DND-41 (cell line): ENCODE data around the gene ALDH1L1.

ENCODE experiments used
- CTCF ChIP-seq: IDR thresholded peaks from 2 replicates; pipeline ENCODE4 v1.5.1; 2012; ENCODE audit warnings: borderline replicate concordance, low read length, moderate library complexity, mild to moderate bottlenecking; ENCODE audit not compliant: poor library complexity, severe bottlenecking; ENCODE audit errors: extremely low read depth
- EZH2 ChIP-seq: IDR thresholded peaks from 3 replicates; pipeline ENCODE4 v1.6.1; 2012; ENCODE audit warnings: borderline replicate concordance, low read depth, mild to moderate bottlenecking, moderate library complexity, low read length, inconsistent platforms; ENCODE audit not compliant: severe bottlenecking

- no peak for TF ChIP-seq CTCF
- no peak for TF ChIP-seq EZH2
These were observed 19.9 kb downstream of the ALDH1L1 start for GRCh38 chr3:126160243-126161210.
